Epithelial cell of esophagus (primary cell): ENCODE measurements around the gene NEK7.

Experiments
- DNase-seq: peaks from one replicate; pipeline ENCODE4 v3.0.0; 2010; ENCODE audit warnings: low read depth
- H3K4me3 ChIP-seq: 2 replicates; pipeline ENCODE4 v1.5.1; 2011; ENCODE audit warnings: mild to moderate bottlenecking, low read length, control low read depth
- CTCF ChIP-seq: IDR thresholded peaks from 2 replicates; pipeline ENCODE4 v1.5.1; 2011; ENCODE audit warnings: low read depth, mild to moderate bottlenecking, low read length, control low read depth, inconsistent platforms; ENCODE audit not compliant: insufficient read depth; ENCODE audit errors: missing control alignments

Gene NEK7

DNA sequence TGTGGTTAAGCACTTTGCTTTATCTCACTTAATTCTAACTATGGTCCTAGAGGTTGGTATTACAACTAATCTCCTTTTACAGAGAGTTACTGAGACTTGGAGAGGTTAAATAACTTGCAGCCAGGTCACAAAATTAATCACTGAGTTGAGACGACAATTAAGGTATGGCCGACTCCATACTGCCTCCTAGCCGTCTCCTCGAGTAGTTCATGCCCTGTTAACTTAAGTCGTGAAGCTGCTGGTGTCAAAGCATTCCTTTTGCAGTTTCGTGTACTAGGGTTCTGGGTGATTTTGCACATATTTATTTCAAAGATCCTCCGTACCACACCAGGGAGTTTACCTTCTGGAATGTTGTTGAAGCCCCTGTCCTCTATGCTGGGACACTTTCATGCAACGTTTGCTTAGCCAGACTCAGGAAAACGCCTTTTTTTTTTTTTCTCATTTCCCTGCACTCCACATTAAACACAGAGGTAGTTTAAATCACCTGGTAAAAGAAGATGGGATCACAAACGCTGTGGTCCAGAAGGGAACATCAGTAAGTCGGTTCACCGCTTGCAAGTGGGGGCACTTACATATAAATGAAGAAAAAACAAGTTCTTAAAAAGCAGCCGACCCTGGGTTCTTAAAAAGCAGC, 570 bp upstream of the NEK7 start:
- peak; percentile 94 for TF ChIP-seq CTCF
- H3K4me3 ChIP-seq: peak overlapping the region; percentile 92
- peak; percentile 85 for DNase-seq

GRCh38 chr1:198157241-198157846, 546 bp downstream of the NEK7 start:
- TF ChIP-seq CTCF: no peak
- peak; percentile 97 for DNase-seq
- peak overlapping the region; percentile 92 for H3K4me3 ChIP-seq

DNA sequence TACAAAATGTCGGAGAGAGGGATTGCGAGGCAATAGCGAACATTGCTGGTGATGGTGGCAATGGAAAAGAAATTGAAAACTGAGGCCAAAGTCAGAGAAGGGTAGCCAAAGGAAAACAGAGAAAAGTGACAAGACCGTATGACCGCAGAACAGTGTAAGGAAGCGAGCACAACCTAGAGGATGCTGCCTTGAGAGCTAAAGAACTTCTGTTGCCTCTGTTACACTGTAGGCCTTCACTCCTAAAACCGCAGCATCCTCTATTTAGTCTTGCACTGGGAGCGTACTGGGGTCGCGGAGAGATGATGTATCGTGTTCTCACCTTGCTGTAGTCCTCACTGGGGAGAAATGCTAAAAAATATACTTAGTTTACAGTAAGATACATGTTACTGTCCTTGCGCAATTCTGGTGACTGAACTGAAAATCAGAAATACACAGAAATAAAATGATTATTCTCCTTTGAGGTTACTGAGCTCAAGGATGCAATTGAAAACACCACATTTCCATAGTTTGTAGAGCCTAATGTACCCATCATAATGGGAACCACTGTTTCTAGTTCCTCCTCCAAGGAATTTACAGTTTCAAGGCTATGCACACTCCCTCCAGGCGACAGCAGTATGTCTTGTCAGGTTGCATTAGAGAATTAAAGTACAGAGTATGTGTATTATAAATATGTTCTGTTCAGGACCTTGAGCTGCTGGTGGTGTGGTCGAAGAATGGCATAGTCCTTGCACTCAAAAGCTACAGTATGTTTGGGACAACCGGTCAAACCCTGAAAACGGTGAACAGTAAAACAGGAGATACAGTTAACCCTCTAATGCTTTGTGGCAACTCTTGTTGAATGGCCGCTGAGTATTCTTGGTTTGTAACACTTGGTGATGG, 1.3 kb downstream of the NEK7 start:
- no peak for TF ChIP-seq CTCF
- DNase-seq: peak; percentile 39
- peak overlapping the region; percentile 92 for H3K4me3 ChIP-seq

DNA sequence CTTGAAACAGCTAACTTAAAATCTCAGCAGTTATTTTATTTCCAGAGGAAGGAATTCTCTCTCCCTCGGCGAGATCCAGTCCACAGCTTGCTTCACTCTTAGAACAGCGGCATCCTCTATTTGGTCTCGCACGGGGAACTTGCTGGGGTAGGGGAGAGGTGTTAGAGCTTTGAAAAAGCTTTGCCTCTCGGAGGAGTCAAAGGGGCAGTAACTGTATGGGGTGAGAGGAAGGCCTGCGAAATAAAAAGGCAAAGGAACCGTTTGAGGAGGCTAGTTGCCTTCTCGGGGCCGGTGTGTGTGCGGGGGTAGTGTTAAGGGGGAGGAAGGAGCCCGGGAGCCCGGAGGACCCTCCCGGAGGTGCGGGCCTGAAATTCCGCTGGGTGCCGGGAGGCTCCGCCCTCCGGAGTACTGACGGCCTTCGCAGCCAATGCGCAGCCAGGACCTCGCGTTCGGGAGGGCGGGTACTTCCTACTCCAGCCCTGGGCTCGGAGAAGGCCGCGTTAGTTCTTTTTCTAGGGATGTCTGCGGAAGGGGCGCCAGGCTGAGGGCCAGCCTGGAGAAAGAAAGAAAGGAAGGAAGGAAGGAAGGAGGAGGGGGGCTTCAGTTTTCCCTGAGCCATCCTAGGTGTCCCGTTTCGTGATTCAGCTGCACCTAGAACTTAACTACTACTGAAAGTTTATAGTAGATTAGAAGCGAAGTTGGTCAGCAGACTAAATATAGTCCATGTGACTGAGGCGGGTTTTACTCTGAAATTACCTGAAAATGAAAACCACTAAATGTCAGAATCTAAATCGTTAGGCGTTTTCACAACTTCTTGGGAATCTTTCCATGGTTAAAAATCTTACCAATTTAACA, 2.2 kb downstream of the NEK7 start:
- peak; percentile 91 for DNase-seq
- no peak for TF ChIP-seq CTCF

GRCh38 chr1:198160222-198160621, 3.4 kb downstream of the NEK7 start:
- peak overlapping the region; percentile 92 for H3K4me3 ChIP-seq
- TF ChIP-seq CTCF: no peak
- no peak for DNase-seq

More for the DNA sequence above, 2.2 kb downstream of the NEK7 start:
- H3K4me3 ChIP-seq: peak overlapping the region; percentile 92

GRCh38 chr1:198160946-198161614, 4.3 kb downstream of the NEK7 start:
- no peak overlapping the region for H3K4me3 ChIP-seq
- no peak for TF ChIP-seq CTCF

More at GRCh38 chr1:198160946-198161614, 4.3 kb downstream of the NEK7 start:
- DNase-seq: no peak
